ENCODE results near the gene SPATA19. TPM values are rescaled to one million over a fixed set of nuclear protein-coding genes. Genes with fewer than 3 reads are reported as not detected.

The SPATA19 gene
- total and polyA plus RNA-seq, 2 of the 13 experiments (the other 11 are each of a cell fraction or from before 2014, with no cell fraction given) = not detected

- DNase-seq (ENCODE audit: low spot score) (no peak), FAIRE-seq (no peak), ATAC-seq (no peak)
- no peak overlapping the region for H3K9ac ChIP-seq (ENCODE audit: insufficient read depth, low read depth, low read length)
- no peaks in the 10 kb centered on the region for H3K4me1 ChIP-seq (ENCODE audit: insufficient read depth, low read length)
- no peak overlapping the region for H3K4me3 ChIP-seq (replicated peaks in 1 of 3; ENCODE audit: insufficient read depth in 1 of 3, low read depth in 2 of 3, low read length in 3 of 3)
- ChIA-PET CTCF (ENCODE audit: low intra/inter-chr PET ratio, low total read pairs) (no interaction called here), POLR2A (no interaction called here)
- no peaks in the 10 kb centered on the region for H3K79me2 ChIP-seq (ENCODE audit: insufficient read depth, low read length)
- no TSS peak for BruUV-seq (replicated peaks)
- in situ Hi-C loops (cut with HindIII; ENCODE audit: extremely low pct_ligation_motif_present, low pct_unique_long_range_greater_than_20kb) (no loop called here), intact Hi-C loops (cut with micrococcal nuclease; ENCODE audit: unreplicated experiment) (loop anchor here (2.0 kb wide), 1 partner anchor 75 kb away; no protein-coding TSS in a partner anchor)
- no peak overlapping the region for H2AFZ ChIP-seq (ENCODE audit: low read length)
- no peaks in the 10 kb centered on the region for H3K9me3 ChIP-seq (ENCODE audit: low read length)
- TF ChIP-seq ZNF263 (CRISPR knock-in tag; IDR thresholded peaks at IDR 0.05) = no peak
- no peak for TF ChIP-seq NCOA5 (CRISPR knock-in tag; IDR thresholded peaks at IDR 0.05)
- no peak for TF ChIP-seq MBD4 (IDR thresholded peaks at IDR 0.05; ENCODE audit: borderline replicate concordance, low read length)
- WGBS (ENCODE audit: low lambda C conversion rate) = 2% methylated on average over 11 of the region's 13 CpGs
- H4K20me1 ChIP-seq (ENCODE audit: insufficient read depth, low read length) = no peaks in the 10 kb centered on the region
- H3K27me3 ChIP-seq (ENCODE audit: control insufficient read depth in 1 of 2, insufficient read depth in 2 of 2, low read length in 2 of 2) = peaks cover 0 to 15% of the 10 kb centered on the region in 2 experiments; a peak in 2 of 5 replicates
- no peak overlapping the region for H3K4me2 ChIP-seq (ENCODE audit: low read depth, low read length)
- H3K27ac ChIP-seq (ENCODE audit: extremely low read length, insufficient read depth, low read length) = no peak overlapping the region
- no peaks in the 10 kb centered on the region for H3K36me3 ChIP-seq (replicated peaks in 1 of 2; ENCODE audit: control insufficient read depth in 1 of 2, insufficient read depth in 2 of 2, low read length in 2 of 2)
These were observed 1.8 kb downstream of the SPATA19 start for GRCh38 chr11:133843454-133843987.

- intact Hi-C loops (cut with micrococcal nuclease; ENCODE audit: unreplicated experiment) = loop anchor here (2.0 kb wide), 1 partner anchor 76 kb away; no protein-coding TSS in a partner anchor
- 0% methylated on average over 5 of the region's 5 CpGs for WGBS (ENCODE audit: low lambda C conversion rate)
- Histone ChIP-seq H3K9me3 (ENCODE audit: low read length) (no peaks in the 10 kb centered on the region), H4K20me1 (ENCODE audit: insufficient read depth, low read length) (no peaks in the 10 kb centered on the region), H3K79me2 (ENCODE audit: insufficient read depth, low read length) (no peaks in the 10 kb centered on the region), H3K27me3 (ENCODE audit: control insufficient read depth in 1 of 2, insufficient read depth in 2 of 2, low read length in 2 of 2) (peaks cover 0 to 15% of the 10 kb centered on the region in 2 experiments; a peak in 2 of 5 replicates), H3K36me3 (replicated peaks in 1 of 2; ENCODE audit: control insufficient read depth in 1 of 2, insufficient read depth in 2 of 2, low read length in 2 of 2) (no peaks in the 10 kb centered on the region), H3K4me2 (ENCODE audit: low read depth, low read length) (no peak overlapping the region), H3K4me1 (ENCODE audit: insufficient read depth, low read length) (no peaks in the 10 kb centered on the region), H3K9ac (ENCODE audit: insufficient read depth, low read depth, low read length) (no peak overlapping the region), H3K27ac (ENCODE audit: extremely low read length, insufficient read depth, low read length) (no peak overlapping the region), H2AFZ (ENCODE audit: low read length) (no peak overlapping the region), H3K4me3 (replicated peaks in 1 of 3; ENCODE audit: insufficient read depth in 1 of 3, low read depth in 2 of 3, low read length in 3 of 3) (no peak overlapping the region)
- ATAC-seq (no peak), FAIRE-seq (no peak), DNase-seq (ENCODE audit: low spot score) (no peak)
- POLR2A ChIA-PET = no interaction called here
- in situ Hi-C loops (cut with HindIII; ENCODE audit: extremely low pct_ligation_motif_present, low pct_unique_long_range_greater_than_20kb) = no loop called here
- CTCF ChIA-PET (ENCODE audit: low intra/inter-chr PET ratio, low total read pairs) = no interaction called here
- TF ChIP-seq NCOA1 (CRISPR knock-in tag; IDR thresholded peaks at IDR 0.05) (no peak), MLX (CRISPR knock-in tag; IDR thresholded peaks at IDR 0.05) (no peak), ZNF878 (CRISPR knock-in tag; IDR thresholded peaks at IDR 0.05) (no peak), KMT2A (CRISPR knock-in tag; IDR thresholded peaks at IDR 0.05) (no peak), PLSCR1 (CRISPR knock-in tag; IDR thresholded peaks at IDR 0.05; ENCODE audit: borderline replicate concordance) (no peak), HCFC1 (IDR thresholded peaks at IDR 0.05; ENCODE audit: low read depth, low read length) (no peak)
- BruUV-seq (replicated peaks) = no TSS peak
These were observed 2.6 kb downstream of the SPATA19 start for GRCh38 chr11:133842730-133843129.

All from HepG2 (cell line).